GM12878 (cell line): Measurements from ENCODE around the gene IRF8. TPM values are rescaled to one million over a fixed set of nuclear protein-coding genes. Genes with fewer than 3 reads are reported as not detected.

Experiments
- ATAC-seq: fragments of 200-7000 bp; cut with Tn5 transposase; 3 replicates; pipeline ENCODE4 v1.9.1; 2020; ENCODE audit warnings: mild to moderate bottlenecking, moderate library complexity
- BruUV-seq: library from RNA; stranded (reverse); fragments of 400-500 nt; replicated peaks from 2 replicates; lab custom pipeline; 2021; lab: Mats Ljungman, UMichigan
- CTCF ChIA-PET: fragments of 300-600 bp; sonication (Branson Sonifier 250); formaldehyde crosslinking; extraction: SDS; loops from one replicate; lab custom pipeline; 2021; ENCODE audit warnings: inconsistent platforms; lab: Yijun Ruan, JAX
- POLR2A ChIA-PET: fragments of 350-600 bp; formaldehyde crosslinking; extraction: SDS; loops from one replicate; lab custom pipeline; 2021; ENCODE audit warnings: inconsistent platforms; lab: Charles Lee
- RAD21 ChIA-PET: fragments of 300-600 bp; sonication (Branson Sonifier 250); formaldehyde crosslinking; loops from one replicate; lab custom pipeline; 2023; ENCODE audit warnings: antibody characterized with exemption; ENCODE audit not compliant: unreplicated experiment; lab: Charles Lee
- SMC1A ChIA-PET: fragments of 300-600 bp; sonication (Branson Sonifier 250); formaldehyde crosslinking; loops from one replicate; lab custom pipeline; 2023; ENCODE audit not compliant: unreplicated experiment, uncharacterized antibody; lab: Charles Lee
- DNase-seq: peaks from one replicate; pipeline ENCODE4 v3.0.0-alpha.2; 2011; ENCODE audit warnings: low read depth, low spot score
- FAIRE-seq: peaks from 3 replicates; lab custom pipeline; 2011; peaks lifted over from hg19 to GRCh38; lab: Jason Lieb, UNC
- H2AFZ ChIP-seq: 2 replicates; pipeline ENCODE4 v1.6.0; 2011; ENCODE audit warnings: low read depth, low read length, control low read depth; ENCODE audit not compliant: control insufficient read depth
- H3K27ac ChIP-seq: 2 replicates; pipeline ENCODE4 v1.5.1; 2011; ENCODE audit warnings: control low read depth; ENCODE audit not compliant: control insufficient read depth, insufficient read depth
- H3K27me3 ChIP-seq, 2 experiments: replicated peaks in 1 of 2; 2 replicates each; pipeline versions ENCODE4 v1.6.0 to v1.6.1; 2011; ENCODE audit warnings: low read length in 1 of 2; ENCODE audit not compliant: control insufficient read depth in 2 of 2, insufficient read depth in 2 of 2
- H3K36me3 ChIP-seq, 2 experiments: 2 replicates each; pipeline ENCODE4 v1.5.1; 2011; ENCODE audit warnings: low read length in 1 of 2; ENCODE audit not compliant: control insufficient read depth in 2 of 2, insufficient read depth in 2 of 2
- H3K4me1 ChIP-seq: 2 replicates; pipeline ENCODE4 v1.6.1; 2011; ENCODE audit warnings: mild to moderate bottlenecking, low read length, moderate library complexity, mixed read lengths; ENCODE audit not compliant: control insufficient read depth, insufficient read depth
- H3K4me2 ChIP-seq: 2 replicates; pipeline ENCODE4 v1.6.0; 2011; ENCODE audit warnings: control low read depth; ENCODE audit not compliant: control insufficient read depth, insufficient read depth
- H3K4me3 ChIP-seq: fragments of 200-600 bp; sonication (generic); 2 replicates; pipeline ENCODE4 v1.5.1; 2016
- H3K79me2 ChIP-seq: 2 replicates; pipeline ENCODE4 v1.6.0; 2011; ENCODE audit warnings: low read length; ENCODE audit not compliant: control insufficient read depth, insufficient read depth
- H3K9ac ChIP-seq: 2 replicates; pipeline ENCODE4 v1.8.0; 2011; ENCODE audit warnings: low read length, control low read depth, mixed read lengths; ENCODE audit not compliant: control insufficient read depth, insufficient read depth
- H3K9me3 ChIP-seq: replicated peaks from 3 replicates; pipeline ENCODE4 v1.5.1; 2011; ENCODE audit warnings: mild to moderate bottlenecking, low read length; ENCODE audit not compliant: control insufficient read depth, insufficient read depth
- H4K20me1 ChIP-seq: 2 replicates; pipeline ENCODE4 v1.6.0; 2011; ENCODE audit not compliant: control insufficient read depth, insufficient read depth
- GATAD2B ChIP-seq: fragments of 450-650 bp; conservative IDR thresholded peaks from 2 replicates; pipeline ENCODE4 v1.6.1; 2017; ENCODE audit warnings: low read depth, mild to moderate bottlenecking, moderate library complexity
- IKZF1 ChIP-seq: fragments of 450-650 bp; conservative IDR thresholded peaks from 2 replicates; pipeline ENCODE4 v1.6.1; 2017; ENCODE audit warnings: antibody characterized with exemption, mild to moderate bottlenecking
- LARP7 ChIP-seq: fragments of 450-650 bp; IDR thresholded peaks from 2 replicates; pipeline ENCODE4 v1.6.1; 2017; ENCODE audit warnings: mild to moderate bottlenecking
- POLR2A ChIP-seq: IDR thresholded peaks from 2 replicates; pipeline ENCODE4 v1.6.1; 2011; ENCODE audit warnings: low read depth, mild to moderate bottlenecking, low read length
- SIX5 ChIP-seq: IDR thresholded peaks from 2 replicates; pipeline ENCODE4 v1.6.1; 2011; ENCODE audit warnings: mild to moderate bottlenecking, low read depth, low read length, moderate library complexity; ENCODE audit not compliant: severe bottlenecking
- SMAD1 ChIP-seq: fragments of 450-650 bp; IDR thresholded peaks from 2 replicates; pipeline ENCODE4 v1.6.1; 2018; ENCODE audit warnings: mild to moderate bottlenecking, low read depth; ENCODE audit not compliant: partially characterized antibody
- SMAD5 ChIP-seq: IDR thresholded peaks from 2 replicates; pipeline ENCODE4 v1.6.1; 2016; ENCODE audit warnings: antibody characterized with exemption, low read depth
- SREBF1 ChIP-seq: IDR thresholded peaks from 2 replicates; pipeline ENCODE4 v1.6.1; 2012; ENCODE audit warnings: mild to moderate bottlenecking, low read length
- SREBF2 ChIP-seq: IDR thresholded peaks from 2 replicates; pipeline ENCODE4 v1.6.1; 2012; ENCODE audit warnings: mild to moderate bottlenecking, low read length
- TAF1 ChIP-seq: IDR thresholded peaks from 2 replicates; pipeline ENCODE4 v1.6.1; 2011; ENCODE audit warnings: mild to moderate bottlenecking, low read depth, low read length, borderline replicate concordance
- YY1 ChIP-seq: IDR thresholded peaks from 2 replicates; pipeline ENCODE4 v1.6.1; 2011; ENCODE audit warnings: low read depth, mild to moderate bottlenecking, low read length
- ZNF274 ChIP-seq: IDR thresholded peaks from one replicate; pipeline ENCODE4 v1.8.0; 2011; ENCODE audit not compliant: insufficient read length, insufficient read depth
- WGBS: methylation state at CpG from one replicate; pipeline ENCODE4 v1.1.6; 2016; ENCODE audit warnings: low lambda C conversion rate; ENCODE audit not compliant: insufficient replicate concordance, insufficient coverage; ENCODE audit errors: missing lambda C conversion rate; 5-methylcytosine and 5-hydroxymethylcytosine counted together
- in situ Hi-C: fragments of 300-500 bp; cut with MboI; formaldehyde crosslinking; loops from 9 replicates; pipeline ENCODE4 v1.14.3; 2018; ENCODE audit warnings: mixed read lengths
- intact Hi-C: fragments of 100-400 bp; cut with micrococcal nuclease; formaldehyde crosslinking; loops from one replicate; pipeline ENCODE4 v1.14.2; 2022; ENCODE audit not compliant: unreplicated experiment
- polyA plus RNA-seq, 11 experiments: library from polyadenylated mRNA; depleted of rRNA in 4 of 11; unstranded in 6 of 11; stranded (reverse) in 5 of 11; fragments of >200 nt; fragmentation: Nextera tagmentation in 4 of 11; fragmentation: Illumina TruSeq in 1 of 11; extraction: Ambion mirVana in 4 of 11; extraction: Trizol in 1 of 11; gene quantifications; 1 replicate in 1 of 11; 2 replicates in 10 of 11; pipeline versions ENCODE4 v1.2.1 to v1.2.3, GENCODE V29; 2011 to 2016; ENCODE audit warnings: inconsistent platforms in 2 of 11, missing spikeins in 2 of 11, low read depth in 1 of 11
- total RNA-seq, 4 experiments: library from RNA; depleted of rRNA in 3 of 4; stranded (reverse); fragments of >200 nt in 3 of 4; fragmentation: Illumina TruSeq in 1 of 4; extraction: Trizol in 1 of 4; gene quantifications; 2 replicates each; pipeline versions ENCODE4 v1.2.1 to v1.2.3, GENCODE V29; 2013 to 2021
- TF ChIP-seq, protein P1 (sequence below): IDR thresholded peaks from 2 replicates; pipeline ENCODE4 v1.6.1; 2011; ENCODE audit warnings: low read depth, low read length, improper control_type of control experiment, borderline replicate concordance
- TF ChIP-seq, protein P2 (sequence below): fragments of 450-650 bp; formaldehyde crosslinking; IDR thresholded peaks from 2 replicates; pipeline ENCODE4 v1.5.0; 2022; ENCODE audit warnings: mild to moderate bottlenecking, missing genetic modification characterization
- TF ChIP-seq, protein P3 (sequence below): fragments of 450-650 bp; IDR thresholded peaks from 2 replicates; pipeline ENCODE4 v1.6.1; 2017; ENCODE audit warnings: mild to moderate bottlenecking, moderate library complexity

IRF8 gene
- total and polyA plus RNA-seq, 10 of the 15 experiments (the other 5 are each of a cell fraction or from before 2014, with no cell fraction given) = 17.1 to 237 (median 172) TPM

DNA sequence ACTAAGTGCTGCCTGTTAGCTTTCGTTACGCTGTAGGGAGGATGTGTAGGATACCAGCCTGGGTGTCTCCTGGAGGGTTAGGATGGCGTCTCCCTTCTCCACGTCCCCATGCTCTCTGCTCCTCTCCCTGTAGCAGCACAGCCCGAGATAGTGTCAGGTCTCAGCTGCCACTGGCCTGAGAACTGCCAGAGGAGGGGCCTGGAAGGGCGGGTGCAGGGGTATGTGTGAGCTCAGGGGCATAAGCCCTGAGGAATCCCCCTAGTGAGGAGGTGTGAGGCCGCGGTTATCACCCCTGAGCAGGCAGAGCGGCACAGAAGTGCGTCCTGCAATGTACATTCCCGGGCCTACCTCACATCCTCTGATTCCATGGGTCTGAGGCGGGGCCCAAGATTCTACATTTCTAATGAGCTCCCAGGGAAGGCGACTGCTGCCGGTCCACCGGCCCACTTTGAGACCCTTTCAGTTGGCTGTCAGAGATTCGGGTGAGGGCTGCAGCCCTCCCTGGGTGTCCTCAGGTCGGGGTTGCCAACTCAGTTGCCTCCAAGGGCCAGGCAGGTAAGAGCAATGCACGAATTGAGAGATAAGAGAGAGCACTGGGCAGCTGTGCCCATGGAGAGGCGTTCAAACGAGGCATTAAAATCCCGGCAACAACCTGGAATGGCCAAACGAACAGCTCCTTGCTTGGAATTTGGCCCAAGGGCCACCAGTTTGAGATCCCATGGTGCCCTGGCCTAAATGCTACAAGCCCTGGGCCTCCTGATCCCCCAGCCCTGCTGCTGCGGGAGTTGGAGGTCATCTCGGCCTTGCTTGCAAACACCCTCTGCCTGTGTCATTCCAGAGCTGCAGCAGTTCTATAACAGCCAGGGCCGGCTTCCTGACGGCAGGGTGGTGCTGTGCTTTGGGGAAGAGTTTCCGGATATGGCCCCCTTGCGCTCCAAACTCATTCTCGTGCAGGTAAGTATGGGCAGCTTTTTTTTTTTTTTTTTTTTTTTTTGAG, 20.6 kb downstream of the IRF8 start:
- 95% methylated on average over 29 of the region's 29 CpGs for WGBS
- H3K4me1 ChIP-seq = peaks cover 33% of the 10 kb centered on the region
- intact Hi-C loops = no loop called here
- no peak overlapping the region for H3K27ac ChIP-seq
- FAIRE-seq = no peak
- no TSS peak for BruUV-seq
- no peak overlapping the region for H3K4me2 ChIP-seq
- ChIA-PET CTCF (interaction anchor here (0.6 to 3.6 kb wide), 4 partner anchors 48 to 103 kb away, joined by 3 to 17 read pairs (median 3); no protein-coding TSS in a partner anchor), POLR2A (interaction anchor here (1.1 kb wide), 1 partner anchor 17 kb away, joined by 3 read pairs; no protein-coding TSS in a partner anchor), RAD21 (interaction anchor here (1.2 kb wide), 1 partner anchor 98 kb away, joined by 4 read pairs; no protein-coding TSS in a partner anchor), SMC1A (interaction anchor here (0.8 to 1.2 kb wide), 3 partner anchors 11 to 30 kb away, joined by 3 to 4 read pairs (median 4); no protein-coding TSS in a partner anchor)
- peaks cover 45 to 51% of the 10 kb centered on the region in 2 experiments for H3K36me3 ChIP-seq
- no peak overlapping the region for H3K4me3 ChIP-seq
- H3K9me3 ChIP-seq = no peaks in the 10 kb centered on the region
- H2AFZ ChIP-seq = no peak overlapping the region
- no peaks in the 10 kb centered on the region for H3K27me3 ChIP-seq
- DNase-seq = no peak
- ATAC-seq = peak; percentile 3; the same call in 1 of the 3 replicates
- in situ Hi-C loops = no loop called here
- peaks cover 30% of the 10 kb centered on the region for H3K79me2 ChIP-seq
- no peak overlapping the region for H3K9ac ChIP-seq
- H4K20me1 ChIP-seq = peaks cover 7% of the 10 kb centered on the region; the same call in 1 of the 2 replicates
- TF ChIP-seq SREBF2 (no peak), LARP7 (no peak), POLR2A (peak; percentile 36; the same call in 1 of the 2 replicates), SMAD5 (peak; percentile 29; the same call in 1 of the 2 replicates), SIX5 (no peak), SREBF1 (no peak), SMAD1 (no peak), ZNF274 (no peak), IKZF1 (0 out of 2 replicates have a peak, but pooled peaks have one; percentile 22), GATAD2B (no peak), TAF1 (no peak), YY1 (no peak)
- TF ChIP-seq, protein P1, sequence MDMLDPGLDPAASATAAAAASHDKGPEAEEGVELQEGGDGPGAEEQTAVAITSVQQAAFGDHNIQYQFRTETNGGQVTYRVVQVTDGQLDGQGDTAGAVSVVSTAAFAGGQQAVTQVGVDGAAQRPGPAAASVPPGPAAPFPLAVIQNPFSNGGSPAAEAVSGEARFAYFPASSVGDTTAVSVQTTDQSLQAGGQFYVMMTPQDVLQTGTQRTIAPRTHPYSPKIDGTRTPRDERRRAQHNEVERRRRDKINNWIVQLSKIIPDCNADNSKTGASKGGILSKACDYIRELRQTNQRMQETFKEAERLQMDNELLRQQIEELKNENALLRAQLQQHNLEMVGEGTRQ = no peak
- TF ChIP-seq, protein P2, sequence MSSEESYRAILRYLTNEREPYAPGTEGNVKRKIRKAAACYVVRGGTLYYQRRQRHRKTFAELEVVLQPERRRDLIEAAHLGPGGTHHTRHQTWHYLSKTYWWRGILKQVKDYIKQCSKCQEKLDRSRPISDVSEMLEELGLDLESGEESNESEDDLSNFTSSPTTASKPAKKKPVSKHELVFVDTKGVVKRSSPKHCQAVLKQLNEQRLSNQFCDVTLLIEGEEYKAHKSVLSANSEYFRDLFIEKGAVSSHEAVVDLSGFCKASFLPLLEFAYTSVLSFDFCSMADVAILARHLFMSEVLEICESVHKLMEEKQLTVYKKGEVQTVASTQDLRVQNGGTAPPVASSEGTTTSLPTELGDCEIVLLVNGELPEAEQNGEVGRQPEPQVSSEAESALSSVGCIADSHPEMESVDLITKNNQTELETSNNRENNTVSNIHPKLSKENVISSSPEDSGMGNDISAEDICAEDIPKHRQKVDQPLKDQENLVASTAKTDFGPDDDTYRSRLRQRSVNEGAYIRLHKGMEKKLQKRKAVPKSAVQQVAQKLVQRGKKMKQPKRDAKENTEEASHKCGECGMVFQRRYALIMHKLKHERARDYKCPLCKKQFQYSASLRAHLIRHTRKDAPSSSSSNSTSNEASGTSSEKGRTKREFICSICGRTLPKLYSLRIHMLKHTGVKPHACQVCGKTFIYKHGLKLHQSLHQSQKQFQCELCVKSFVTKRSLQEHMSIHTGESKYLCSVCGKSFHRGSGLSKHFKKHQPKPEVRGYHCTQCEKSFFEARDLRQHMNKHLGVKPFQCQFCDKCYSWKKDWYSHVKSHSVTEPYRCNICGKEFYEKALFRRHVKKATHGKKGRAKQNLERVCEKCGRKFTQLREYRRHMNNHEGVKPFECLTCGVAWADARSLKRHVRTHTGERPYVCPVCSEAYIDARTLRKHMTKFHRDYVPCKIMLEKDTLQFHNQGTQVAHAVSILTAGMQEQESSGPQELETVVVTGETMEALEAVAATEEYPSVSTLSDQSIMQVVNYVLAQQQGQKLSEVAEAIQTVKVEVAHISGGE (CRISPR knock-in tag) = no peak
- TF ChIP-seq, protein P3, sequence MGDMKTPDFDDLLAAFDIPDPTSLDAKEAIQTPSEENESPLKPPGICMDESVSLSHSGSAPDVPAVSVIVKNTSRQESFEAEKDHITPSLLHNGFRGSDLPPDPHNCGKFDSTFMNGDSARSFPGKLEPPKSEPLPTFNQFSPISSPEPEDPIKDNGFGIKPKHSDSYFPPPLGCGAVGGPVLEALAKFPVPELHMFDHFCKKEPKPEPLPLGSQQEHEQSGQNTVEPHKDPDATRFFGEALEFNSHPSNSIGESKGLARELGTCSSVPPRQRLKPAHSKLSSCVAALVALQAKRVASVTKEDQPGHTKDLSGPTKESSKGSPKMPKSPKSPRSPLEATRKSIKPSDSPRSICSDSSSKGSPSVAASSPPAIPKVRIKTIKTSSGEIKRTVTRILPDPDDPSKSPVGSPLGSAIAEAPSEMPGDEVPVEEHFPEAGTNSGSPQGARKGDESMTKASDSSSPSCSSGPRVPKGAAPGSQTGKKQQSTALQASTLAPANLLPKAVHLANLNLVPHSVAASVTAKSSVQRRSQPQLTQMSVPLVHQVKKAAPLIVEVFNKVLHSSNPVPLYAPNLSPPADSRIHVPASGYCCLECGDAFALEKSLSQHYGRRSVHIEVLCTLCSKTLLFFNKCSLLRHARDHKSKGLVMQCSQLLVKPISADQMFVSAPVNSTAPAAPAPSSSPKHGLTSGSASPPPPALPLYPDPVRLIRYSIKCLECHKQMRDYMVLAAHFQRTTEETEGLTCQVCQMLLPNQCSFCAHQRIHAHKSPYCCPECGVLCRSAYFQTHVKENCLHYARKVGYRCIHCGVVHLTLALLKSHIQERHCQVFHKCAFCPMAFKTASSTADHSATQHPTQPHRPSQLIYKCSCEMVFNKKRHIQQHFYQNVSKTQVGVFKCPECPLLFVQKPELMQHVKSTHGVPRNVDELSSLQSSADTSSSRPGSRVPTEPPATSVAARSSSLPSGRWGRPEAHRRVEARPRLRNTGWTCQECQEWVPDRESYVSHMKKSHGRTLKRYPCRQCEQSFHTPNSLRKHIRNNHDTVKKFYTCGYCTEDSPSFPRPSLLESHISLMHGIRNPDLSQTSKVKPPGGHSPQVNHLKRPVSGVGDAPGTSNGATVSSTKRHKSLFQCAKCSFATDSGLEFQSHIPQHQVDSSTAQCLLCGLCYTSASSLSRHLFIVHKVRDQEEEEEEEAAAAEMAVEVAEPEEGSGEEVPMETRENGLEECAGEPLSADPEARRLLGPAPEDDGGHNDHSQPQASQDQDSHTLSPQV = no peak
